Colonic mucosa (tissue), 4 donors: ENCODE data around the gene SLC26A2. TPM values are rescaled to one million over a fixed set of nuclear protein-coding genes. Genes with fewer than 3 reads are reported as not detected.
A peak's percentile ranks its signal among the peaks of the same experiment; 100 is the strongest.

Experiments used
- DNase-seq: peaks from one replicate; pipeline ENCODE4 v3.0.0-alpha.2; 2020
- H3K27ac ChIP-seq: fragments of 200-600 bp; one replicate; pipeline ENCODE4 v1.8.0; 2021
- H3K27me3 ChIP-seq: fragments of 200-600 bp; one replicate; pipeline ENCODE4 v1.8.0; 2021
- H3K36me3 ChIP-seq: fragments of 200-600 bp; one replicate; pipeline ENCODE4 v1.8.0; 2021
- H3K4me1 ChIP-seq: fragments of 200-600 bp; one replicate; pipeline ENCODE4 v1.8.0; 2021; ENCODE audit warnings: mild to moderate bottlenecking
- H3K4me3 ChIP-seq: fragments of 200-600 bp; one replicate; pipeline ENCODE4 v1.8.0; 2021
- H3K9ac ChIP-seq, 2 donors: one replicate each; pipeline ENCODE4 v1.7.0; 2013; ENCODE audit warnings: control low read depth in 2 of 2, low read depth in 2 of 2, low read length in 2 of 2
- H3K9me3 ChIP-seq: fragments of 200-600 bp; one replicate; pipeline ENCODE4 v1.8.0; 2021
- intact Hi-C: fragments of 100-400 bp; cut with DNase I; formaldehyde crosslinking; loops from one replicate; pipeline ENCODE4 v1.14.1; 2022
- total RNA-seq, 2 donors: library from RNA; stranded (reverse); fragmentation: NEBNext Ultra II Directional in 1 of 2; extraction: Animal tissue kit (Norgen Biotek cat#: 25700) in 1 of 2; gene quantifications; one replicate each; pipeline ENCODE4 v1.2.1, GENCODE V29; 2021
- TF ChIP-seq, protein P1 (sequence below): fragments of 200-600 bp; IDR thresholded peaks from one replicate; pipeline ENCODE4 v1.8.0; 2022; ENCODE audit warnings: antibody characterized with exemption, mild to moderate bottlenecking
- donor health status: healthy.
- donor health status: DM: no; HTN: no; CAD: no.
- donor health status: DM: no; HTN: no; CAD: no.

Gene SLC26A2
- total RNA-seq, 2 donors from 2014 or later, result 339 to 770 TPM

DNA sequence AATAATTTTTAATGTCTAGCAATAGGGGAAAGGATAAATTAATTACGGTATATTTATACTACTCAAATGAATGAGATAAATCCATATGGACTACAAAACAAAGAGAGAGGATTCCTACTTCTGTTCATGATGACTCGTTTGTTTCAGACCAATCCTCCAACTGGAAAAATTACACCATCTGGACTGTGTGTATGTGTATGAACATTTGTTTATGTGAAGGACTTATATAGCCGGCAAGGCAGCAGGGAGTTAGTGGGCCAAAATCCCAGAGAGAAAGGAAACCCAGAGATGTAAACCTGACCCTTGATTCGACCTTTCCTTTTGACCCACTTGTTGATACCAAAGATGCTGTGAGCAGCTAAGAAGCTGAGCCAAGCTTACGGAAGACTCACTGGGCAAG lies 36.1 kb upstream of the SLC26A2 start:
- no peaks in the 10 kb centered on the region for H3K9me3 ChIP-seq
- no peak for DNase-seq
- intact Hi-C loops, result no loop called here
- no peaks in the 10 kb centered on the region for H3K27me3 ChIP-seq
- H3K36me3 ChIP-seq, result no peaks in the 10 kb centered on the region
- H3K27ac ChIP-seq, result no peak overlapping the region
- no peaks in the 10 kb centered on the region for H3K4me1 ChIP-seq
- no peak overlapping the region for H3K4me3 ChIP-seq
- TF ChIP-seq, protein P1, sequence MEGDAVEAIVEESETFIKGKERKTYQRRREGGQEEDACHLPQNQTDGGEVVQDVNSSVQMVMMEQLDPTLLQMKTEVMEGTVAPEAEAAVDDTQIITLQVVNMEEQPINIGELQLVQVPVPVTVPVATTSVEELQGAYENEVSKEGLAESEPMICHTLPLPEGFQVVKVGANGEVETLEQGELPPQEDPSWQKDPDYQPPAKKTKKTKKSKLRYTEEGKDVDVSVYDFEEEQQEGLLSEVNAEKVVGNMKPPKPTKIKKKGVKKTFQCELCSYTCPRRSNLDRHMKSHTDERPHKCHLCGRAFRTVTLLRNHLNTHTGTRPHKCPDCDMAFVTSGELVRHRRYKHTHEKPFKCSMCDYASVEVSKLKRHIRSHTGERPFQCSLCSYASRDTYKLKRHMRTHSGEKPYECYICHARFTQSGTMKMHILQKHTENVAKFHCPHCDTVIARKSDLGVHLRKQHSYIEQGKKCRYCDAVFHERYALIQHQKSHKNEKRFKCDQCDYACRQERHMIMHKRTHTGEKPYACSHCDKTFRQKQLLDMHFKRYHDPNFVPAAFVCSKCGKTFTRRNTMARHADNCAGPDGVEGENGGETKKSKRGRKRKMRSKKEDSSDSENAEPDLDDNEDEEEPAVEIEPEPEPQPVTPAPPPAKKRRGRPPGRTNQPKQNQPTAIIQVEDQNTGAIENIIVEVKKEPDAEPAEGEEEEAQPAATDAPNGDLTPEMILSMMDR, result no peak
- H3K9ac ChIP-seq, result no peak overlapping the region

DNA sequence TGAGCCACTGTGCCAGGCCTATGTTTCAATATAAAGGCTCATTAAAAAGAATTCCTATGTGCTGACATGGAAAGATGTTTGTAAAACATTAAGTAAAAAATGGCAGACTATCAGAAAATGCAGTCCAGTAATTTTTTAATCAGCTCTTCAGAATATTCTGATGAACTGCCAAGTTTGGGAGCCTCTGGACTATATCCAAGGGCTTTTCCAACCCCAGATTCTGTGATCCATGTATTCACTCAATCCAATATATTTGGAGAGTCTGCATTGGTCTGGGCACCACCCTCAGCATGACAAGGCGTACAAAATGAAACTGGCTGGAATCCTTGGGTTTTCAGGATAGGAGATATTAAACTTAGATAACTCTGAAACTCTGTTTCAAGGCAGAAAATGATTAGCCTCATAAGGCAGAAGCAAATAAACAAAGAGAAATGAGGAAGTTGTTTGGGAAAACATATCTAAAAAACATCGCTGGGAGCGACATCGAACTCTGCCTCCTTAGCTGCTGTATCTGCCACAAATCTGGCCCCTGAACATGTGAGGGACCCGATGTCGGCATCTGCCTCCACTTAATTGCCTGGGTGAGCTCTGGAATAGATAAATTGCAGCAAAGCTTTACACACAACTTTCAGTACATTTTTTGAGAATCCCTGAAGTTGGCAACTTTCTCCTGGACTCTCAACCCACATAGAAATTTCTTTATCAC lies 30.4 kb upstream of the SLC26A2 start:
- H3K4me1 ChIP-seq, result no peaks in the 10 kb centered on the region
- H3K9ac ChIP-seq, result peak overlapping the region in 1 of 2 donors; percentile 31
- H3K4me3 ChIP-seq, result no peak overlapping the region
- H3K9me3 ChIP-seq, result no peaks in the 10 kb centered on the region
- no peaks in the 10 kb centered on the region for H3K36me3 ChIP-seq
- DNase-seq, result no peak
- intact Hi-C loops, result no loop called here
- TF ChIP-seq, protein P1, result no peak
- no peaks in the 10 kb centered on the region for H3K27me3 ChIP-seq
- H3K27ac ChIP-seq, result no peak overlapping the region

DNA sequence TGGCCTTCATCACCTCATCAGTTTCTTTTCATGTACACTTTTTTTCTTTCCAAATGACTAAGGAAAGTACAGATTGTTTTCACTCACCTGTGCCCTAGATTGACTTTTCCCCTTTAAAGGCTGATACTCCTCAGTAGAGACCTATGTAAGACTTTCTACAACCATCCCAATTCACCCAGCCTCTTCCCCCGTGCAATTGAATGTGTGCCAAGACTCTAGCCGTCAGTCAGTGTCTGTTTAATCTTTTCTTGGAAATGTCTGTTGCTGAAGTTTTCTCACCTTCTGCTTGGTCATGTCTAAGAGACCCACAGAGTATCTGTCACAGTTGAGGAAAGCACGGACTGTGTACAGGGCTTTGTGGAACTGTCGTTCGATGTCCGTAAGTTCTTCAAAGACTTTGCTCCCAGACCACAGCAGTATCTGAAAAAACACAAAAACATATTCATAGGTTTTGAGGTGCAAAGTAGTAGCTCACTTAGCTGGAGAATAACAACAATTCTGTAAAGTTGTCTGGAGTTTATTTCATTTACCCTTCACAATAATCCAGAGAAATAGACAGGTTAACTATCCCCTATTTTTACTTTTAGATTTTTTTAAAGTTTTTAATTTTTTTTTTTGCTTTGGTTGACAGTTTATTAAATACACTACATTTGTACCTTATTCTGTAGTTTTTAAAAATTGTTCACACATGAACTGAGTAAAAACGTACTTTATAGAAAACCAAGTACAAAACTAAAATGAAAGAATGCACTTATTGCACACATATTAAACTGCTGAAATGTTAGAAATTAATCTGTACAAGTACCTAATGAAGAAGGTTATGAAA lies 29.6 kb upstream of the SLC26A2 start:
- Histone ChIP-seq H3K27me3 (no peaks in the 10 kb centered on the region), H3K4me3 (no peak overlapping the region), H3K36me3 (no peaks in the 10 kb centered on the region), H3K9ac (no peak overlapping the region), H3K9me3 (no peaks in the 10 kb centered on the region), H3K27ac (no peak overlapping the region), H3K4me1 (no peaks in the 10 kb centered on the region)
- DNase-seq, result no peak
- TF ChIP-seq, protein P1, result no peak
- intact Hi-C loops, result no loop called here

DNA sequence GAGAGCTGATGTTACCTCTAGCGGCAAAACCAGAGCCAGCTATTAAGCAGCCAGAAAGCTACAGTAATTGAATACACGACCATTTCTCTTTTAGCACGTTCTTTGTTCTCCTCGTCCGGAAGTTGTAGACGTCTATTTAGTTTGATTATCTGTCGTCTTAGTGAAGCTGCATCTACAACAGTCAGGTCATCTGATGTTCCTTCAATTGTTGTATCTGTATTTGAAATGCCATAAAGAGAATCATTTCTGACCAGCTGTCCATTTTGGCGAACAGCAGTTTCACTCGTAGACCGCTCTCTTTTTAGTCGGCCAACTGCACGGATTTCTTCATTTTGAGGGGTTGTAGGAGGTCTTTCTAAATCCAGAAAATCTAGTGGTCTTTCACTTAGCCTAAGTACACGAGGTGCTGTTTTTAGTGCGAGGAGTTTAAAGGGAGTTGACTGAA lies 28.5 kb upstream of the SLC26A2 start:
- intact Hi-C loops, result no loop called here
- no peak overlapping the region for H3K4me3 ChIP-seq

More for the DNA sequence above, 28.5 kb upstream of the SLC26A2 start:
- H3K27ac ChIP-seq, result no peak overlapping the region
- no peaks in the 10 kb centered on the region for H3K27me3 ChIP-seq
- no peaks in the 10 kb centered on the region for H3K4me1 ChIP-seq
- TF ChIP-seq, protein P1, result no peak
- DNase-seq, result no peak
- no peaks in the 10 kb centered on the region for H3K36me3 ChIP-seq
- no peak overlapping the region for H3K9ac ChIP-seq
- no peaks in the 10 kb centered on the region for H3K9me3 ChIP-seq
